ENCODE results near the gene PPY. TPM values are rescaled to one million over a fixed set of nuclear protein-coding genes. Genes with fewer than 3 reads are reported as not detected.

The PPY gene
- total RNA-seq, 1 experiment from 2014 or later: not detected

GRCh38 chr17:43918026-43918389 is 24.3 kb downstream of the PPY start:
- H3K36me3 ChIP-seq (ENCODE audit: insufficient read depth, low read length): no peaks in the 10 kb centered on the region
- H3K4me2 ChIP-seq (ENCODE audit: low read depth, low read length, poor library complexity, severe bottlenecking): no peak overlapping the region
- H3K4me1 ChIP-seq (ENCODE audit: low read length): peaks cover 14% of the 10 kb centered on the region
- no peak overlapping the region for H3K4me3 ChIP-seq (ENCODE audit: low read length)
- no peaks in the 10 kb centered on the region for H3K9me2 ChIP-seq (replicated peaks; ENCODE audit: insufficient read depth, low read length)
- no peaks in the 10 kb centered on the region for H3K27me3 ChIP-seq (ENCODE audit: low read length)
- no peak overlapping the region for H2AFZ ChIP-seq (ENCODE audit: low read length)
- no peaks in the 10 kb centered on the region for H3K9me3 ChIP-seq (ENCODE audit: low read length)
- H3K27ac ChIP-seq (ENCODE audit: low read length): no peak overlapping the region
- H3K79me2 ChIP-seq (ENCODE audit: low read length): no peaks in the 10 kb centered on the region
- no peak overlapping the region for H3K9ac ChIP-seq (ENCODE audit: low read length)
- DNase-seq: no peak
- no peaks in the 10 kb centered on the region for H4K20me1 ChIP-seq (ENCODE audit: insufficient read depth, low read depth, low read length)

GRCh38 chr17:43917348-43918025 is 24.8 kb downstream of the PPY start:
- peak overlapping the region; percentile 58; the same call in 1 of the 2 replicates for H2AFZ ChIP-seq (ENCODE audit: low read length)
- H3K9ac ChIP-seq (ENCODE audit: low read length): peak overlapping the region; percentile 21; the same call in 1 of the 2 replicates

GRCh38 chr17:43917016-43917347 is 25.3 kb downstream of the PPY start:
- peak overlapping the region; percentile 45 for H3K4me2 ChIP-seq (ENCODE audit: low read depth, low read length, poor library complexity, severe bottlenecking)
- no peak for DNase-seq
- H3K27me3 ChIP-seq (ENCODE audit: low read length): no peaks in the 10 kb centered on the region
- no peaks in the 10 kb centered on the region for H3K79me2 ChIP-seq (ENCODE audit: low read length)
- H3K9me3 ChIP-seq (ENCODE audit: low read length): no peaks in the 10 kb centered on the region
- H2AFZ ChIP-seq (ENCODE audit: low read length): no peak overlapping the region
- no peak overlapping the region for H3K27ac ChIP-seq (ENCODE audit: low read length)
- H3K4me3 ChIP-seq (ENCODE audit: low read length): peak overlapping the region; percentile 27; the same call in 1 of the 2 replicates
- no peaks in the 10 kb centered on the region for H3K36me3 ChIP-seq (ENCODE audit: insufficient read depth, low read length)
- H3K9me2 ChIP-seq (replicated peaks; ENCODE audit: insufficient read depth, low read length): no peaks in the 10 kb centered on the region
- no peak overlapping the region; the same call in 1 of the 2 replicates for H3K9ac ChIP-seq (ENCODE audit: low read length)
- H4K20me1 ChIP-seq (ENCODE audit: insufficient read depth, low read depth, low read length): no peaks in the 10 kb centered on the region
- H3K4me1 ChIP-seq (ENCODE audit: low read length): peaks cover 14% of the 10 kb centered on the region

More at GRCh38 chr17:43917348-43918025, 24.8 kb downstream of the PPY start:
- Histone ChIP-seq H3K79me2 (ENCODE audit: low read length) (no peaks in the 10 kb centered on the region), H3K27ac (ENCODE audit: low read length) (no peak overlapping the region), H3K9me3 (ENCODE audit: low read length) (no peaks in the 10 kb centered on the region), H4K20me1 (ENCODE audit: insufficient read depth, low read depth, low read length) (no peaks in the 10 kb centered on the region), H3K4me1 (ENCODE audit: low read length) (peaks cover 14% of the 10 kb centered on the region), H3K36me3 (ENCODE audit: insufficient read depth, low read length) (no peaks in the 10 kb centered on the region), H3K9me2 (replicated peaks; ENCODE audit: insufficient read depth, low read length) (no peaks in the 10 kb centered on the region), H3K27me3 (ENCODE audit: low read length) (no peaks in the 10 kb centered on the region), H3K4me2 (ENCODE audit: low read depth, low read length, poor library complexity, severe bottlenecking) (peak overlapping the region; percentile 45), H3K4me3 (ENCODE audit: low read length) (peak overlapping the region; percentile 27; the same call in 1 of the 2 replicates)
- DNase-seq: peak; percentile 60

GRCh38 chr17:43916385-43916784 is 25.9 kb downstream of the PPY start:
- H3K79me2 ChIP-seq (ENCODE audit: low read length): no peaks in the 10 kb centered on the region
- H2AFZ ChIP-seq (ENCODE audit: low read length): no peak overlapping the region
- H3K36me3 ChIP-seq (ENCODE audit: insufficient read depth, low read length): no peaks in the 10 kb centered on the region
- no peaks in the 10 kb centered on the region for H4K20me1 ChIP-seq (ENCODE audit: insufficient read depth, low read depth, low read length)
- H3K4me2 ChIP-seq (ENCODE audit: low read depth, low read length, poor library complexity, severe bottlenecking): no peak overlapping the region
- H3K9me2 ChIP-seq (replicated peaks; ENCODE audit: insufficient read depth, low read length): no peaks in the 10 kb centered on the region
- H3K9me3 ChIP-seq (ENCODE audit: low read length): no peaks in the 10 kb centered on the region
- no peak overlapping the region for H3K4me3 ChIP-seq (ENCODE audit: low read length)
- no peak overlapping the region for H3K27ac ChIP-seq (ENCODE audit: low read length)
- no peak overlapping the region for H3K9ac ChIP-seq (ENCODE audit: low read length)
- no peak for DNase-seq
- H3K4me1 ChIP-seq (ENCODE audit: low read length): peaks cover 14% of the 10 kb centered on the region
- no peaks in the 10 kb centered on the region for H3K27me3 ChIP-seq (ENCODE audit: low read length)

GRCh38 chr17:43915559-43915958 is 26.7 kb downstream of the PPY start:
- peaks cover 14% of the 10 kb centered on the region for H3K4me1 ChIP-seq (ENCODE audit: low read length)
- no peaks in the 10 kb centered on the region for H3K79me2 ChIP-seq (ENCODE audit: low read length)
- no peak overlapping the region for H2AFZ ChIP-seq (ENCODE audit: low read length)
- H3K27ac ChIP-seq (ENCODE audit: low read length): no peak overlapping the region
- no peaks in the 10 kb centered on the region for H3K9me3 ChIP-seq (ENCODE audit: low read length)
- H3K4me2 ChIP-seq (ENCODE audit: low read depth, low read length, poor library complexity, severe bottlenecking): no peak overlapping the region
- no peaks in the 10 kb centered on the region for H4K20me1 ChIP-seq (ENCODE audit: insufficient read depth, low read depth, low read length)
- H3K27me3 ChIP-seq (ENCODE audit: low read length): no peaks in the 10 kb centered on the region
- DNase-seq: no peak
- H3K9me2 ChIP-seq (replicated peaks; ENCODE audit: insufficient read depth, low read length): no peaks in the 10 kb centered on the region
- H3K36me3 ChIP-seq (ENCODE audit: insufficient read depth, low read length): no peaks in the 10 kb centered on the region
- no peak overlapping the region for H3K4me3 ChIP-seq (ENCODE audit: low read length)
- H3K9ac ChIP-seq (ENCODE audit: low read length): no peak overlapping the region

- Histone ChIP-seq H3K4me1 (ENCODE audit: low read length) (peaks cover 14% of the 10 kb centered on the region), H4K20me1 (ENCODE audit: insufficient read depth, low read depth, low read length) (no peaks in the 10 kb centered on the region), H3K4me3 (ENCODE audit: low read length) (no peak overlapping the region), H3K9me2 (replicated peaks; ENCODE audit: insufficient read depth, low read length) (no peaks in the 10 kb centered on the region), H3K27me3 (ENCODE audit: low read length) (no peaks in the 10 kb centered on the region), H3K27ac (ENCODE audit: low read length) (no peak overlapping the region), H2AFZ (ENCODE audit: low read length) (no peak overlapping the region), H3K79me2 (ENCODE audit: low read length) (no peaks in the 10 kb centered on the region), H3K4me2 (ENCODE audit: low read depth, low read length, poor library complexity, severe bottlenecking) (no peak overlapping the region), H3K36me3 (ENCODE audit: insufficient read depth, low read length) (no peaks in the 10 kb centered on the region), H3K9me3 (ENCODE audit: low read length) (no peaks in the 10 kb centered on the region), H3K9ac (ENCODE audit: low read length) (no peak overlapping the region)
- no peak for DNase-seq
These were observed 27.8 kb downstream of the PPY start for GRCh38 chr17:43914451-43914850.

GRCh38 chr17:43913584-43913983 is 28.7 kb downstream of the PPY start:
- Histone ChIP-seq H3K4me2 (ENCODE audit: low read depth, low read length, poor library complexity, severe bottlenecking) (no peak overlapping the region), H3K27me3 (ENCODE audit: low read length) (no peaks in the 10 kb centered on the region), H3K4me3 (ENCODE audit: low read length) (no peak overlapping the region)

GRCh38 chr17:43912635-43913304 is 29.5 kb downstream of the PPY start:
- Histone ChIP-seq H3K9me3 (ENCODE audit: low read length) (no peaks in the 10 kb centered on the region), H3K4me2 (ENCODE audit: low read depth, low read length, poor library complexity, severe bottlenecking) (no peak overlapping the region), H3K27ac (ENCODE audit: low read length) (no peak overlapping the region), H3K9me2 (replicated peaks; ENCODE audit: insufficient read depth, low read length) (no peaks in the 10 kb centered on the region), H3K4me1 (ENCODE audit: low read length) (peaks cover 19% of the 10 kb centered on the region), H4K20me1 (ENCODE audit: insufficient read depth, low read depth, low read length) (no peaks in the 10 kb centered on the region), H3K4me3 (ENCODE audit: low read length) (no peak overlapping the region), H2AFZ (ENCODE audit: low read length) (no peak overlapping the region), H3K79me2 (ENCODE audit: low read length) (no peaks in the 10 kb centered on the region), H3K9ac (ENCODE audit: low read length) (no peak overlapping the region), H3K27me3 (ENCODE audit: low read length) (no peaks in the 10 kb centered on the region), H3K36me3 (ENCODE audit: insufficient read depth, low read length) (no peaks in the 10 kb centered on the region)
- no peak for DNase-seq

More at GRCh38 chr17:43913584-43913983, 28.7 kb downstream of the PPY start:
- Histone ChIP-seq H4K20me1 (ENCODE audit: insufficient read depth, low read depth, low read length) (no peaks in the 10 kb centered on the region), H3K4me1 (ENCODE audit: low read length) (peaks cover 14% of the 10 kb centered on the region), H3K9ac (ENCODE audit: low read length) (no peak overlapping the region), H2AFZ (ENCODE audit: low read length) (no peak overlapping the region), H3K27ac (ENCODE audit: low read length) (no peak overlapping the region), H3K79me2 (ENCODE audit: low read length) (no peaks in the 10 kb centered on the region), H3K9me3 (ENCODE audit: low read length) (no peaks in the 10 kb centered on the region), H3K9me2 (replicated peaks; ENCODE audit: insufficient read depth, low read length) (no peaks in the 10 kb centered on the region), H3K36me3 (ENCODE audit: insufficient read depth, low read length) (no peaks in the 10 kb centered on the region)
- DNase-seq: no peak

All from Karpas-422 (cell line).